ENCODE data around the gene BHLHE40. TPM values are rescaled to one million over a fixed set of nuclear protein-coding genes. Genes with fewer than 3 reads are reported as not detected.
A peak's percentile ranks its signal among the peaks of the same experiment; 100 is the strongest.

BHLHE40 gene
- total and polyA plus RNA-seq, 7 donors: 11.1 to 81.9 (median 22.2) TPM

DNA sequence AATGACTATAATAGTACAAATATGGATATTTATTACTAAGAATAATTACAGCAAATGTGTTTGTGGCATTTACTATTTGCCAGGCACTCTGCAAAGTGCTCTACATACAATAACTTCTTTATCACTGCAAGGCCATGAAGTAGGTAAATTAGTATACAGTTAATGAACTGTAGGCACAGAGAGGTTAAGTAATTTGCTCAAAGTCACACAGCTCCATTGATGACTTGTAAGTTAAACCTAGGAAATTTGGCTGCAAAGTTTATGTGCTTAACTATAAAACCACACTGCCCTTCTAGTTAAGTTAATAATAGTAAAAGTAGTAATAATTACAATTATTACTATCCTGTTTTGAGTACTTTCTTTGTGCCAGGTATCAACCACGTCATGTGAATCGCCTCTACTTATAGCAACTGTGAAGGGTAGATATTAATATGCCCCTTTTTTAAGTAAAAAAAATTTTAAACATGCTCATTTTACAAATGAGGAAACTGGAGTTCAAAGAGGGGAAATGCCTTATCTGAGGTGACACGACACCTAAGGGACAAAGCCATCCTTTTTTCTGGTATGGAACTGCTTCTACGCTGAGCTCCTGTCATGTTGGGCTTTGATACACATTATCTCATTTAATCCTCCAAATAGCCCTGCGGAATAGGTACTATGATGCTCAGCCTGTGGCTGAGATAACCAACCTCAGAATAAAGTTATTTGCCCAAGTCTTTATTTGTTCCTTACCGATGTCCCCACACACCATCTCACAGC, 8.5 kb downstream of the BHLHE40 start:
- DNase-seq: no peak
- Histone ChIP-seq H3K4me3 (peak overlapping the region in 3 of 4 donors; percentile 41 to 54 (median 52)), H3K9me3 (no peaks in the 10 kb centered on the region), H3K36me3 (peaks cover 0 to 11% (median 0%) of the 10 kb centered on the region in 4 donors), H3K27ac (peak overlapping the region; percentile 98 to 99 (median 98)), H3K4me1 (peaks cover 0 to 58% (median 49%) of the 10 kb centered on the region in 4 donors), H3K27me3 (no peaks in the 10 kb centered on the region)
- 84 to 85% methylated on average over 6 of the region's 6 CpGs for WGBS, 2 donors
- intact Hi-C loops (cut with DNase I): loop anchor here (2.0 to 10.0 kb wide), 4 partner anchors 39 to 493 kb away; partner anchors contain the start of genes EDEM1 and ITPR1
- no peak for TF ChIP-seq EP300 (IDR thresholded peaks at IDR 0.05)
- no peak for TF ChIP-seq POLR2A (IDR thresholded peaks at IDR 0.05)
- TF ChIP-seq POLR2AphosphoS5 (IDR thresholded peaks at IDR 0.05): no peak
- TF ChIP-seq, protein P1, sequence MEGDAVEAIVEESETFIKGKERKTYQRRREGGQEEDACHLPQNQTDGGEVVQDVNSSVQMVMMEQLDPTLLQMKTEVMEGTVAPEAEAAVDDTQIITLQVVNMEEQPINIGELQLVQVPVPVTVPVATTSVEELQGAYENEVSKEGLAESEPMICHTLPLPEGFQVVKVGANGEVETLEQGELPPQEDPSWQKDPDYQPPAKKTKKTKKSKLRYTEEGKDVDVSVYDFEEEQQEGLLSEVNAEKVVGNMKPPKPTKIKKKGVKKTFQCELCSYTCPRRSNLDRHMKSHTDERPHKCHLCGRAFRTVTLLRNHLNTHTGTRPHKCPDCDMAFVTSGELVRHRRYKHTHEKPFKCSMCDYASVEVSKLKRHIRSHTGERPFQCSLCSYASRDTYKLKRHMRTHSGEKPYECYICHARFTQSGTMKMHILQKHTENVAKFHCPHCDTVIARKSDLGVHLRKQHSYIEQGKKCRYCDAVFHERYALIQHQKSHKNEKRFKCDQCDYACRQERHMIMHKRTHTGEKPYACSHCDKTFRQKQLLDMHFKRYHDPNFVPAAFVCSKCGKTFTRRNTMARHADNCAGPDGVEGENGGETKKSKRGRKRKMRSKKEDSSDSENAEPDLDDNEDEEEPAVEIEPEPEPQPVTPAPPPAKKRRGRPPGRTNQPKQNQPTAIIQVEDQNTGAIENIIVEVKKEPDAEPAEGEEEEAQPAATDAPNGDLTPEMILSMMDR (IDR thresholded peaks at IDR 0.05): no peak

DNA sequence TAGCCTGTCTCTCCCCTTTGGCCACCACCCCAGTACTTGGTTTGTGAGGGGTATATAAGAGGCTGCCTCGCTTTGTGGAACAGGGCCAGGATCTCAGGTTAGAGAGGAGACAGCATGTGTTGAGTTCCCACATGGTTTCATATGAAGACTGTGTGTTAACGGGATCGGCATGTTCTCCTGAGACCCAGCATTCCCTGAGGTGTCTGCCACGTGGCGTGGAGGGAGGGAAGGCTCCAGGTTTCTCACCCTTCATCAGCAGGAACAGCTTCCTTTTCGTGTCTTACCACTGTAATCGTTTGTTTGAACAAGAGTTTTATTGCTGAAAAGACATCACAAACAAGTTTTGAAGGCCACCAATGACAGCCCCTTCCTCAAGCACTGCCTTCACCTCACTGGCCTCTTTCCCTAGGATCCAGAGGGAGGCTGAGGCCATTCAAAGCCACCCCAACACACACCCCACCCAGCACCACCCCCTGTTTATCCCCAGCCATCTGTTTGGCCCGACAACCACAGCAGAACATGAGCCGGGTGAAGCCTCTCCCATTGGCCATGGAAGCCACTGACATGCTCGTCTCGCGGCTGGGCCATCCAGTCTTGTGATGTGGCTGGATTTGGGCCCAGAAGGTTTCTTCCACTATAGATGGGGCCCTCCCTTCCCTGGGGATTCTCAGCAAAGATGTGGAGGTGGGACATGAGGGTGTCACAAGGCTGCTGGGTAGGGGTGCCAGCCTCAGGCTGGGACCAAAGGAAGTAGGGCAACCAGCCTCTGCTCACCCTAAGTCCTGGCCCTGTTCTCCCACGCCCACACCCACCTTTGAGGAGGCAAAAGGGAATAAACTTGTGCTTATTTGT, 10.0 kb downstream of the BHLHE40 start:
- Histone ChIP-seq H3K9me3 (no peaks in the 10 kb centered on the region), H3K27ac (peak overlapping the region; percentile 98 to 99 (median 98)), H3K4me3 (no peak overlapping the region), H3K36me3 (no peaks in the 10 kb centered on the region), H3K27me3 (no peaks in the 10 kb centered on the region), H3K4me1 (peaks cover 0 to 43% (median 35%) of the 10 kb centered on the region in 4 donors)
- TF ChIP-seq POLR2AphosphoS5 (IDR thresholded peaks at IDR 0.05): peak in 1 of 4 donors; percentile 9
- no peak for TF ChIP-seq POLR2A (IDR thresholded peaks at IDR 0.05)
- 18 to 57% methylated on average over 13 of the region's 13 CpGs for WGBS, 2 donors
- intact Hi-C loops (cut with DNase I): loop anchor here (5.0 to 10.0 kb wide), 2 partner anchors 198 to 494 kb away; partner anchors contain the start of genes EDEM1 and ITPR1
- peak; percentile 82 for DNase-seq

DNA sequence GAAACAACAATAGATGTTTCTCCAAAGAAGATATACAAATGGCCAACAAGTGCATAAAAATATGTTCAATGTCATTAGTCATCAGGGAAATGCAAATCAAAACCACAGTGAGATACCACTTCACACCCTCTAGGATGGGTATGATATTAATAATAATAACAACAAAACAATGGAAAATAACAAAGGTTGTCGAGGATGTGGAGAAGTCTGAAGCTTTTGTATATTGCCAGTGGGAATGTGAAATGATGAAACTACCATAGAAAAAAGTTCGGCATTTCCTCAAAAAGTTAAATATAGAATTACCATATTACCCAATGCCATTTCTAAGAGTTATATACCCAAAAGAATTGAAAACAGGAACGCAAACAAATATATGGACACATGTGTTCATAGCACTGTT, 10.8 kb downstream of the BHLHE40 start:
- Histone ChIP-seq H3K27ac (peak overlapping the region in 1 of 4 donors; percentile 99), H3K9me3 (no peaks in the 10 kb centered on the region), H3K36me3 (no peaks in the 10 kb centered on the region), H3K4me3 (no peak overlapping the region), H3K27me3 (no peaks in the 10 kb centered on the region), H3K4me1 (peaks cover 0 to 40% (median 33%) of the 10 kb centered on the region in 4 donors)
- WGBS, 2 donors: 86 to 88% methylated on average over 3 of the region's 3 CpGs
- TF ChIP-seq POLR2AphosphoS5 (IDR thresholded peaks at IDR 0.05): no peak
- TF ChIP-seq, protein P1 (IDR thresholded peaks at IDR 0.05): no peak
- no peak for TF ChIP-seq POLR2A (IDR thresholded peaks at IDR 0.05)
- TF ChIP-seq EP300 (IDR thresholded peaks at IDR 0.05): no peak
- intact Hi-C loops (cut with DNase I): no loop called here
- DNase-seq: no peak

DNA sequence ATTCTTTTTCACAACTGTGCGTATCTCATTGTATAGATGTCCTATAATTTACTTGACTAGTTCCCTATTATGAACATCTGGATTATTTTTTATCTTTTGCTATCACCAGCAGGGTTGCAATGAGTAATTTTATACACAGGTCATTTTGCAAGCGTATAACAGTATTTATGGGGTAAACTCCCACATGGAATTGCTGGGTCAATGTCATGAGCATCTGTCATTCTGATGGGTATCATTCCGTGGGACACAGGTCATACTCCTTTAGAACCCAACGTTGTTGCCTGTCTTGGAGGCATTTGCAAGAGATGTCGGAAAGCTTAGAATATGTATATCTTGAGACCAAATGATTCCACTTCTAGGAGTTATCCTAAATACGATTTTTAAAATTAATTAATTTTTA, 12.9 kb downstream of the BHLHE40 start:
- H3K27ac ChIP-seq: no peak overlapping the region
- 89 to 91% methylated on average over 6 of the region's 6 CpGs for WGBS, 2 donors

More for the DNA sequence above, 12.9 kb downstream of the BHLHE40 start:
- intact Hi-C loops (cut with DNase I): no loop called here
- TF ChIP-seq POLR2A (IDR thresholded peaks at IDR 0.05) (no peak), POLR2AphosphoS5 (IDR thresholded peaks at IDR 0.05) (no peak), EP300 (IDR thresholded peaks at IDR 0.05) (no peak)
- TF ChIP-seq, protein P1 (IDR thresholded peaks at IDR 0.05): no peak
- peaks cover 0 to 29% (median 18%) of the 10 kb centered on the region in 4 donors for H3K4me1 ChIP-seq
- H3K36me3 ChIP-seq: no peaks in the 10 kb centered on the region
- no peaks in the 10 kb centered on the region for H3K9me3 ChIP-seq
- no peak for DNase-seq
- H3K4me3 ChIP-seq: no peak overlapping the region
- no peaks in the 10 kb centered on the region for H3K27me3 ChIP-seq

Data from sigmoid colon (tissue), 7 donors.